Upper lobe of left lung (tissue), 6 donors: ENCODE data around the gene PKIB. TPM values are rescaled to one million over a fixed set of nuclear protein-coding genes. Genes with fewer than 3 reads are reported as not detected.

Experiments
- ATAC-seq, 2 donors: fragments of 200-7000 bp; cut with Tn5 transposase; one replicate each; pipeline ENCODE4 v1.9.1; 2022; ENCODE audit warnings: mild to moderate bottlenecking in 2 of 2, moderate library complexity in 2 of 2; ENCODE audit not compliant: low FRiP score in 2 of 2
- DNase-seq, 2 donors: peaks; one replicate each; pipeline ENCODE4 v3.0.0-alpha.2; 2019 to 2020
- H3K27ac ChIP-seq, 4 donors: fragments of 200-600 bp; sonication (generic); one replicate each; pipeline ENCODE4 v1.5.1; 2016 to 2019
- H3K27me3 ChIP-seq, 4 donors: fragments of 200-600 bp; sonication (generic); one replicate each; pipeline ENCODE4 v1.5.1; 2017 to 2019
- H3K36me3 ChIP-seq, 4 donors: fragments of 200-600 bp; sonication (generic); one replicate each; pipeline ENCODE4 v1.5.1; 2016 to 2019
- H3K4me1 ChIP-seq, 4 donors: fragments of 200-600 bp; sonication (generic); one replicate each; pipeline ENCODE4 v1.5.1; 2018 to 2019
- H3K4me3 ChIP-seq, 4 donors: fragments of 200-600 bp; sonication (generic); one replicate each; pipeline ENCODE4 v1.5.1; 2017 to 2019; ENCODE audit warnings: mild to moderate bottlenecking in 2 of 4, moderate library complexity in 1 of 4
- H3K9me3 ChIP-seq, 4 donors: fragments of 200-600 bp; sonication (generic); one replicate each; pipeline ENCODE4 v1.5.1; 2018 to 2019
- EP300 ChIP-seq, 4 donors: sonication (generic); formaldehyde crosslinking; IDR thresholded peaks; one replicate each; pipeline ENCODE4 v1.5.1; 2017; ENCODE audit warnings: antibody characterized with exemption in 4 of 4, control low read depth in 2 of 4
- POLR2A ChIP-seq, 4 donors: fragments of 450-650 bp; IDR thresholded peaks; one replicate each; pipeline ENCODE4 v1.5.1; 2016 to 2017; ENCODE audit warnings: antibody characterized with exemption in 4 of 4, mild to moderate bottlenecking in 2 of 4
- POLR2AphosphoS5 ChIP-seq, 2 donors: sonication (generic); formaldehyde crosslinking; IDR thresholded peaks; one replicate each; pipeline ENCODE4 v1.5.1; 2017; ENCODE audit warnings: antibody characterized with exemption in 2 of 2
- WGBS, 2 donors: methylation state at CpG; one replicate each; pipeline ENCODE4 v1.1.5; 2017 to 2018; 5-methylcytosine and 5-hydroxymethylcytosine counted together
- total RNA-seq, 6 donors: library from RNA; depleted of rRNA in 4 of 6; stranded (reverse); fragments of >200 nt in 4 of 6; gene quantifications; one replicate each; pipeline versions ENCODE4 v1.1.0 to v1.2.1, GENCODE V29; 2016 to 2021
- TF ChIP-seq, protein P1 (sequence below), 6 experiments: fragments of 450-650 bp in 4 of 6; fragments of 200-600 bp in 2 of 6; sonication (generic) in 2 of 6; IDR thresholded peaks; one replicate each; pipeline ENCODE4 v1.5.1; 2016 to 2019; ENCODE audit warnings: antibody characterized with exemption in 6 of 6
- donor health status: DM: no; HTN: no; CAD: no; lungs with moderate emphysema.
- donor health status: DM: no; HTN: yes; CAD: no; lungs with severe emphysema.

PKIB gene
- total RNA-seq, 6 donors from 2014 or later: 1.0 to 16.1 (median 3.5) TPM; not detected in 1

DNA sequence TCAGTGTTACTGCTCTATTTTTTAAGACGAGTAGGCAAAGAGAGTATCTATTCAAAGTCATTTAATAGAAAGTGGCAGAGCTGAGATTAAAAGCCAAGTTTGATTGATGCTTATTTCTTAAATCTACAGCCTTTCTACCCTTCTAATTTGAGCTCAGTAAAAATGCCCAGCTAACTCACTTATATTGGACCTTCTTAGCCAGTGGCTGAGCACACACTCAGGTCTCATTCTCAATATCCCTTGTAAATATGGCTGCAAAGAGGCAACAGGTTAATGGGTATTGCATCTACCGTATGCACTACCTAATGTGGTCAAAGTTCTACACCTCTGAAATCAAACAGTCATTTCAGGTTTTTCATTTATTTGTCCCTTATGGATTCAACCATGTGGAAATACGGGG is 6.7 kb downstream of the PKIB start:
- WGBS, 2 donors: 84% methylated on average over 3 of the region's 3 CpGs
- H3K36me3 ChIP-seq: no peaks in the 10 kb centered on the region
- ATAC-seq: no peak
- no peak overlapping the region for H3K27ac ChIP-seq
- H3K9me3 ChIP-seq: no peaks in the 10 kb centered on the region
- TF ChIP-seq POLR2AphosphoS5 (IDR thresholded peaks at IDR 0.05): no peak
- no peak overlapping the region for H3K4me3 ChIP-seq
- no peak for DNase-seq
- H3K4me1 ChIP-seq: no peaks in the 10 kb centered on the region
- no peaks in the 10 kb centered on the region for H3K27me3 ChIP-seq

DNA sequence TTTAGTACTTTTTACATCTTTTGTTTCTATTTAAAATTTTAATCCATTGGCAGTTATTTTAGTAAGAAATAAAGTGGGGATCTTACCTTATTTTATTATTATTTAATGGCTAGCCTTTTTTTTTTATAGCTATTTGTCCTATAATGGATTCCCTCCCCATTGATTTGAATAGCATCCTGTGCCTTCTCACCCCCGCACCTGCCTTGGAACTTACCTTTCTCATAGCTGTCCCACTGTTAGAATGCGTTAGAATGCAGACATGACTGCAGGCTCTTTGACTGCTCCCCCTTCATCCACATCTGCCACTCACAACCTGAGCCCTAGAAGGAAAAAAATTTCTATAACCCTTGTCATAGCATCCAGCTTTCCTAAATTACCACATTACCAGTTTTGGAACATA is 9.1 kb downstream of the PKIB start:
- Histone ChIP-seq H3K4me3 (no peak overlapping the region), H3K36me3 (no peaks in the 10 kb centered on the region), H3K4me1 (no peaks in the 10 kb centered on the region), H3K27me3 (no peaks in the 10 kb centered on the region), H3K9me3 (no peaks in the 10 kb centered on the region), H3K27ac (no peak overlapping the region)
- ATAC-seq: no peak
- no peak for TF ChIP-seq EP300 (IDR thresholded peaks at IDR 0.05)
- WGBS, 2 donors: 67 to 77% methylated on average over 2 of the region's 2 CpGs
- no peak for DNase-seq

DNA sequence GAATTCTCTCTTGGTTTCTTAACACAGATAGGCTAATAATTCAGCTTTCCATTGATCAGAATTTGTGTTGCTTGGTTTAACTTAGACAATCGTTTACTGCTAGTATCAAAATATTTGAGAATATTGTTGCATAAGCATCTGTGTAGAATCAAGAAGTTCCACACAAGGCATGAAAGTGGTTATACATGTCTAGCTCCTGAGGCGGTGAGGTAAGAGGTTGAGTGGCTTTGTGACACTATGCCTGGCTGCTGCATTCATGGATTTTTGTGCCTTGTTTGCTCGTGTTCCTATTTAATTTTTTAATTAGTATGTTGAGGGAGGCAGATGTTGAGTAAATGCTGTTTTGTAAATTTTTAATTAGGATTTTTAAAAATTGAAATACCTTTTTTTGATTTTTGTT is 10.2 kb downstream of the PKIB start:
- Histone ChIP-seq H3K4me1 (no peaks in the 10 kb centered on the region), H3K4me3 (no peak overlapping the region), H3K27ac (no peak overlapping the region), H3K36me3 (no peaks in the 10 kb centered on the region), H3K9me3 (no peaks in the 10 kb centered on the region), H3K27me3 (no peaks in the 10 kb centered on the region)
- ATAC-seq: no peak
- TF ChIP-seq, protein P1, sequence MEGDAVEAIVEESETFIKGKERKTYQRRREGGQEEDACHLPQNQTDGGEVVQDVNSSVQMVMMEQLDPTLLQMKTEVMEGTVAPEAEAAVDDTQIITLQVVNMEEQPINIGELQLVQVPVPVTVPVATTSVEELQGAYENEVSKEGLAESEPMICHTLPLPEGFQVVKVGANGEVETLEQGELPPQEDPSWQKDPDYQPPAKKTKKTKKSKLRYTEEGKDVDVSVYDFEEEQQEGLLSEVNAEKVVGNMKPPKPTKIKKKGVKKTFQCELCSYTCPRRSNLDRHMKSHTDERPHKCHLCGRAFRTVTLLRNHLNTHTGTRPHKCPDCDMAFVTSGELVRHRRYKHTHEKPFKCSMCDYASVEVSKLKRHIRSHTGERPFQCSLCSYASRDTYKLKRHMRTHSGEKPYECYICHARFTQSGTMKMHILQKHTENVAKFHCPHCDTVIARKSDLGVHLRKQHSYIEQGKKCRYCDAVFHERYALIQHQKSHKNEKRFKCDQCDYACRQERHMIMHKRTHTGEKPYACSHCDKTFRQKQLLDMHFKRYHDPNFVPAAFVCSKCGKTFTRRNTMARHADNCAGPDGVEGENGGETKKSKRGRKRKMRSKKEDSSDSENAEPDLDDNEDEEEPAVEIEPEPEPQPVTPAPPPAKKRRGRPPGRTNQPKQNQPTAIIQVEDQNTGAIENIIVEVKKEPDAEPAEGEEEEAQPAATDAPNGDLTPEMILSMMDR (IDR thresholded peaks at IDR 0.05): no peak
- TF ChIP-seq EP300 (IDR thresholded peaks at IDR 0.05) (no peak), POLR2AphosphoS5 (IDR thresholded peaks at IDR 0.05) (no peak), POLR2A (IDR thresholded peaks at IDR 0.05) (no peak)
- no peak for DNase-seq
- 74 to 85% methylated on average over 3 of the region's 3 CpGs for WGBS, 2 donors

DNA sequence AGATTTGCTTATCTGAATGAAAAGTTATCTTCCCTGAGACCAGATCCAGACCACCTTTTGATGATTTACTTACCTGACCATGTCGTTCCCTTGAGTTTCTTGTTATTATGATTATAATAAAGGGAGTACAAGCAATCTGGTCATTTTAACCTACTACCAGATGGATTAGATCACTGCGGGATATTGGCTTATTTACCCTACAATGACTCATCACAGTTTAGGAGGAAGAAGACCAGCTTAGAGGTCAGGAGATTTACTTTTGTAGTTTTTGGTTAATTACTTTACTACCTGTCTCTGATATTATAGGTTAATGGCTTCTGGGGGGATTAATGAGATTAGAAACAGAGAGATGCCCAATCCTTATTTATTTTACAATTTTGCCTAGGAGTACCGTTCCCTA is 10.7 kb downstream of the PKIB start:
- Histone ChIP-seq H3K4me1 (no peaks in the 10 kb centered on the region), H3K36me3 (no peaks in the 10 kb centered on the region), H3K27me3 (no peaks in the 10 kb centered on the region), H3K9me3 (no peaks in the 10 kb centered on the region), H3K4me3 (no peak overlapping the region), H3K27ac (no peak overlapping the region)
- no peak for ATAC-seq
- TF ChIP-seq, protein P1 (IDR thresholded peaks at IDR 0.05): no peak
- DNase-seq: no peak
- 77 to 83% methylated on average over 3 of the region's 3 CpGs for WGBS, 2 donors

- Histone ChIP-seq H3K36me3 (no peaks in the 10 kb centered on the region), H3K4me3 (no peak overlapping the region), H3K27me3 (no peaks in the 10 kb centered on the region), H3K9me3 (no peaks in the 10 kb centered on the region), H3K27ac (no peak overlapping the region), H3K4me1 (no peaks in the 10 kb centered on the region)
- DNase-seq (no peak), ATAC-seq (no peak)
- 46 to 54% methylated on average over 2 of the region's 2 CpGs for WGBS, 2 donors
- TF ChIP-seq POLR2AphosphoS5 (IDR thresholded peaks at IDR 0.05) (no peak), POLR2A (IDR thresholded peaks at IDR 0.05) (no peak), EP300 (IDR thresholded peaks at IDR 0.05) (no peak)
- TF ChIP-seq, protein P1 (IDR thresholded peaks at IDR 0.05): no peak
These were observed 11.4 kb downstream of the PKIB start for GRCh38 chr6:122621638-122622037.

DNA sequence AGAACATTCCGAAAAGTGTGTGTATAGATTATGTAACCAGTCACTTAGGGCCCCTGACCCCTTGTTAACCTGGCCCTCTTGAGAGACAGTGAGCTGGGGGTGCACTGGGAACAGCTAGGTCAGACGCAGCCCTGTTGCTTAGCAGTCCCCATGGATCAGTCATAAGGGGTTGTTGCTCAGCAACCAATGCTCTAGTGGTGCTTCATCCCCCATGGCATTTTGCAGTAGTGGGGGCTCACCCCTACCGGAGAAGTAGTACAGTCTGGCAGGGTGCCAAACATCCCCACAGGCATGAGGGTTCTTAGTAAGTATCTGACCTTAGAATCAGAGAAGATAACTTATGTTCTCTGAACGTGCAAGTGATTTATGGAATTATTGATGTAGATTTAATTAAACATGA is 12.3 kb downstream of the PKIB start:
- Histone ChIP-seq H3K4me3 (no peak overlapping the region), H3K4me1 (no peaks in the 10 kb centered on the region), H3K36me3 (no peaks in the 10 kb centered on the region), H3K27me3 (no peaks in the 10 kb centered on the region), H3K9me3 (no peaks in the 10 kb centered on the region), H3K27ac (no peak overlapping the region)
- no peak for DNase-seq
- ATAC-seq: no peak
- WGBS, 2 donors: 29 to 39% methylated on average over 3 to 4 of the region's 4 CpGs
- TF ChIP-seq POLR2AphosphoS5 (IDR thresholded peaks at IDR 0.05) (no peak), POLR2A (IDR thresholded peaks at IDR 0.05) (no peak), EP300 (IDR thresholded peaks at IDR 0.05) (no peak)
- TF ChIP-seq, protein P1 (IDR thresholded peaks at IDR 0.05): no peak
